Stimulated activated naive CD8-positive, alpha-beta T cell treated with anti-CD3 and anti-CD28 coated beads, Interleukin-15, Interleukin-2, amounts not matched to agents 100 U/mL and 50 U/mL, for 24 hours (primary cell): ENCODE data around the gene BNIP5.
"Not testable (repeated sequence)": the region's sequence is repeated elsewhere in the genome, so short reads cannot be mapped to it uniquely, and the experiment has no call there.

Source experiments
- ATAC-seq: fragments of 150-1000 bp; cut with Tn5 transposase; one replicate; pipeline ENCODE4 v1.10.0; 2021
- DNase-seq: peaks from one replicate; pipeline ENCODE4 v3.0.0; 2021

The BNIP5 gene

DNA sequence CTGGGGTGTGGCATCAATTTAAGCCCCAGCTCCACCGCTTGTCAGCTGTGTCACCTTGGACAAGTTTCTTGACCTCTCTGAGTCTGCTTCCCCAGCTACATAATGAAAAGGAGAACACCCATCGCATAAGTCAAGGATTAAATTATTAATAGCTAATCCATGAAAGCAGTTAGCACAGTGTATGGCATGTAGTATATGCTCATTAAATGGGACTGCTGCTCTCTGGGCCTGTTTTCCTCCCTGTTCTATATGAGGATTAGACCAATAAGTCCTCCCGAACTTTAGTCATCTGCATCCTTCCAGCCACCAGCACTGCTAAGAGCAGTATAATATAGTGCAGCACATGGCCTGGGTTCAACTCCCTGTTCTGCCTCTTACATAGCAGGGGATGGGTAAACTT is 31.1 kb upstream of the BNIP5 start:
- DNase-seq (no peak), ATAC-seq (no peak)

- ATAC-seq (no peak), DNase-seq (peak; percentile 24)
These were observed 28.2 kb upstream of the BNIP5 start for GRCh38 chr6:36364669-36365479.

DNA sequence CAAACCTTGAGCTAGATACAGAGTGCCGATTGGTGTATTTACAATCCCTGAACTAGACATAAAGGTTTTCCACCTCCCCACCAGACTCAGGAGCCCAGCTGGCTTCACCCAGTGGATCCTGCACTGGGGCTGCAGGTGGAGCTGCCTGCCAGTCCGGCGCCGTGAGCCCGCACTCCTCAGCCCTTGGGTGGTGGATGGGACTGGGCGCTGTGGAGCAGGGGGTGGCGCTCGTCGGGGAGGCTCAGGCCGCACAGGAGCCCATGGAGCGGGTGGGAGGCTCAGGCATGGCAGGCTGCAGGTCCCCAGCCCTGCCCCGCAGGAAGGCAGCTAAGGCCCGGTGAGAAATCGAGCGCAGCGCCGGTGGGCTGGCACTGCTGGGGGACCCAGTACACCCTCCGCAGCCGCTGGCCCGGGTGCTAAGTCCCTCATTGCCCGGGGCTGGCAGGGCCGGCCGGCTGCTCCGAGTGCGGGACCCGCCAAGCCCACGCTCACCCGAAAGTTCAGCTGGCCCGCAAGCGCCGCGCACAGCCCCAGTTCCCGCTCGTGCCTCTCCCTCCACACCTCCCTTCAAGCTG is 27.5 kb upstream of the BNIP5 start:
- not testable (repeated sequence) for DNase-seq, ATAC-seq

DNA sequence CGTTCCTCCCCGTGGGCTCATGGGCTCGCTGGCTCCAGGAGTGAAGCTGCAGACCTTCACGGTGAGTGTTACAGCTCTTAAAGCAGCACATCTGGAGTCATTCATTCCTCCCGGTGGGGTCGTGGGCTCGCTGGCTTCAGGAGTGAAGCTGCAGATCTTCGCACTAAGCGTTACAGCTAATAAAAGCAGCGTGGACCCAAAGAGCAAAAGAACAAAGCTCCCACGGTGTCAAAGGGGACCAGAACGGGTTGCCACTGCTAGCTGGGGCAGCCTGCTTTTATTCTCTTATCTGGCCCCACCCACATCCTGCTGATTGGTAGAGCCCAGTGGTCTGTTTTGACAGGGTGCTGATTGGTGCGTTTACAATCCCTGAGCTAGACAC is 26.7 kb upstream of the BNIP5 start:
- not testable (repeated sequence) for DNase-seq, ATAC-seq

GRCh38 chr6:36362551-36363370 is 26.1 kb upstream of the BNIP5 start:
- no peak for ATAC-seq
- DNase-seq, result no peak

DNA sequence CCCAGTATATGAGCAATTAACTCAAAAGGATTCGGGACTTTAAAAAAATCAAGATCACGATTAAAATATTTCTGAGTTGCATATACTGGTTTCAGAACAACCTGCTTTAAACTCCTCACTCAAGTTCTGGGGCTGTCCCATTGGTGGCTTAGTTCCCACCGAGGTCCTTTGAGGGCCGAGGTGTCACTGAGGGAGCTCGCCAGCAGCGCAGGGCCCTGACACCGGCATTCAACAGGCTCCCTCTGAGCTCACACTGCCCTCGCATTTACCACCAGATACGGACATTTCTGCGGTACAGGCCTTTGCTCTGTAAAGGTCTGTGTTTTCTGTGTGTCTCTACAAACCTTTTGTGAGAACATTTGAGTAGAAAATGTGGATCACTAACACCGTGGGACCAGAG is 24.4 kb upstream of the BNIP5 start:
- ATAC-seq, result no peak

DNA sequence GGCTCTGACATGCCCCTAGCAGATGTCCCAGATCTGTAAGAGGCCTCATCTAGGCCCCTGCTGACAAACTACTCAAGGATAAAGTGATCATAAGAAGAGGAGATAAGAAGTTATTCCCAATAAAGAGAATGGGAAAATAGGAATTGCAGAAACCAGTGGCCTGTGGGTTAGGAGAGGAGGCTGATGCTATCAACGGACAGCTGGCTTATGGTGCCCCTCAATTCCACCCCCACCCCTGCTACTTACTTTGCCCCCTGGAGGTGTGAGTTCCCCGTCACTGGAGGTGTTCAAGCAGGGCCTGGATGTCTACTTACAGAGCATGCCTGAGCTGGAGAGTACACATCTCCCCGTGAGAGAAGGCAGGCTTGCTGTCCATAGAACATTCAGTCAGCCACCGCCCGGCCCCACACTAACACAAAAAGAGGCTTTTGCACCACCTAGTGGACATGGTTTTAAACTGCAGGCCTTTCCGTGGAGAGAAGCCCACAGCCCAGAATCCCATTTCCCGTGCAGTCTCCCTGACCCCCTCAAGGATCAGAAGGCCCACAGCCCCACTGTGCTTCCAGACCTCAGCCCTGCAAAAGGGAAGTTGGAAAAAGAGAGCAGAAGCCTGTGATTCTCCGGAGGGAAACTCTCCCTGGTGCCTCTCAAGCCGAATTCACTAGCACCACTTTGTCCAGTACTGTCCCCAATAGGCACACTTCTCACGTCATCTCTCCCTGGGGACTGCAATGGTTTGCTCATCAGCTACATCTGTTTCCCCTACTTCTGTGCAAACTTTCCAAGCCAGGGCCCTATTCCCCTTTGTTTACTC is 23.8 kb upstream of the BNIP5 start:
- peak; percentile 71 for ATAC-seq
- DNase-seq, result peak; percentile 64

More for the DNA sequence above, 24.4 kb upstream of the BNIP5 start:
- no peak for DNase-seq

- DNase-seq (no peak), ATAC-seq (no peak)
These were observed 21.7 kb upstream of the BNIP5 start for GRCh38 chr6:36358226-36358915.

DNA sequence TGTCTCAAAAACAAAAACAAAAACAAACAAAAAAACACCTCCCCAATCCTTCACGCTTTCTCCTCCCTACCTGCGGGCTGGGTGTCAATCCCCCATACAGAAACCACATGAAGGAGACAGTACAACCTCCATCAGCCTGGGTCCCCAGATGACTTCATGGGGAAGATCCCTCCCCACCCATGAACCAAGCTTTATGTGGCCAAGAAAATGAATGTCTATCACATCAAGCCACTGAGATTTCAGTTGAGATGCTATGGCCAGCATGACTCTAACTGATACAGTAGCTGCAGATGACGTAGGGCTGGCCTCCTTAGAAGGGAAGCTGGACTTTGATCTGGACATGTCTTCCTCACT is 21.2 kb upstream of the BNIP5 start:
- DNase-seq, result peak; percentile 11
- peak; percentile 66 for ATAC-seq

GRCh38 chr6:36355819-36356218 is 19.1 kb upstream of the BNIP5 start:
- DNase-seq, result no peak
- no peak for ATAC-seq

DNA sequence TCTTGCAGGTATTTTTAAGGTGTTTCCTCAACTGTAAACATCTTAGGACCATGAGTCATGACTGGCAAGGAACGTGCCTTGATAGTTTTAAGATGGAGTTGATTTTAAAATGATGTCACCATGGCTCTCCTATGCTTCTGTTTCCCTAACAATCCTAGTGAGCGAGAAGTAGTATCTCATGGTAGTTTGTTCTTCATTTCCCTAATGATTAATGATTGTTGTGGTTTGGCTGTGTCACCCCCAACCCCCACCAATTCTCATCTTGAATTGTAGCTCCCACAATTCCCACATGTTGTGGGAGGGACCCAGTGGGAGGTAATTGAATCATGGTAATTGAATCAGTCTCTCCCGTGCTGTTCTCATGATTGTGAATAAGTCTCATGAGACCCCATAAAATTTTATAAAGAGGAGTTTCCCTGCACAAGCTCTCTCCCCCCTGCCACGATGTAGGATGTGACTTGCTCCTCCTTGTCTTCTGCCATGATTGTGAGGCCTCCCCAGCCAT is 16.8 kb upstream of the BNIP5 start:
- ATAC-seq (no peak), DNase-seq (no peak)

DNA sequence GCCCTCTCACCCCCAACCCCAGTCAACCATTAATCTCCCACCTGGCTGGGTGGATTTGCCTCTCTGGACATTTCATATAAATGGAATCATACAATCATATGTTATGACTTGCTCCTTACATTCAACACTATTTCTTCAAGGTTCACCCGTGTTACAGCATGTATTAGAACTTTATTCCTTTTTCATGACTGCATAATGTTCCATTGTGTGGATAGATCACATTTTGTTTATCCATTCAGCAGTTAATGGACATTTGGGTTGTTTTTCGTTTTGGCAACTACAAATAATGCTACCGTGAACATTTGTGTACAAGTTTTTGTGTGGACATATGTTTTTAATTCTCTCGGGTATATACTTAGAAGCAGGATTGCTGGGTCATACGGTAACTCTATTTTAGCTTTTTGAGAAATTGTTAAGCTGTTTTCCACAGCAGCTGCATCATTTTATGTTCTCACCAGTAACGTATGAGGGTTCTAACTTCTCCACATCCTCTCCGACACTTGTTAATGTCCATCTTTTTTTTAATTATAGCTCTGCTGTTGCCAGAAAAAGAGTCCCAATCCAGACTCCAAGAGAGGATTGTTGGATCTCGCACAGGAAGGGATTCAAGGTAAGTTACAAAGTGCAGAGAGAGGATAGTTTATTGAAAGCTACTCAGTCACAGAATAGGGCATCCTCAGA is 15.9 kb upstream of the BNIP5 start:
- no peak for DNase-seq
- no peak for ATAC-seq

DNA sequence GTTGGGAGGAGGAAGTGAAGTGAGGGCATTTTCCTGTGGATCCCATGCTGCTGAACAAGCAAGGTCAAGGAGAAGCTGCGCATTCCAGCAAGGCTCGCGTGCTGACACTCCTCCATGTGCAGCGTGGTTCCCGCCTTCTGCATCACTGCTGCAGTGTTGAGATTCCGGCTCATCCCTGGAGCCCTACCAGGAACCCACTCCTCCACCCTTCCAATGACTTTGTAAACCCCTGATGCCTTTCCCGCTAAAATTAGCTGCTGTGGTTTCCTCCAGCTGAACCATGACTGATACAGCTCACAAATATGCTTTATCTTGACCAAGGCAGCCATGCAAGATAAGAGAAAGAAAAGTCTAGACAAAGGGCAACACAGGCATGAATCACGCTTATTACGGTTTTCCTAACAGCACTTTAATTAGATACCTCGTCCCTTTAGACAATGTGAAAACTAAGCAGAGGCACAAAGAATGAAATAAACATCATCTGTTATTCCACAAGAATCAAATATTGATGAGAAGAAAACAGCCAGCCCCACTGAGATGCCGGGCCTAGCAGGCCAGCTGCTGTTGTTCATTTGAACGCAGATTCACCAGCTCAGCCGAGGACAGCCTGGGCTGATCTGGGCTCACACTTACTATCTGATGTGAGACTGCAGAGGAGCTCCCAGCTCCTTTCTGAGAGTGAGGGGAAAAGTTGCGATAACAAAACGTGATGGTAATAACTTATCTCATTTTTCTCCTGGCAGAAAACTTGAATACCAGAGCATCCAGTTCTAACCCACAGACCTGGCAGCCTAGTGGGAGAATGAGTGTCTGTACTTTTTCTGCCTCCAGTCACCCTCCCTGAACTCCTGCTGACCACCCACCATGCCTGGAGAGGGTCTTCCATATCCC is 14.2 kb upstream of the BNIP5 start:
- ATAC-seq (no peak), DNase-seq (no peak)

DNA sequence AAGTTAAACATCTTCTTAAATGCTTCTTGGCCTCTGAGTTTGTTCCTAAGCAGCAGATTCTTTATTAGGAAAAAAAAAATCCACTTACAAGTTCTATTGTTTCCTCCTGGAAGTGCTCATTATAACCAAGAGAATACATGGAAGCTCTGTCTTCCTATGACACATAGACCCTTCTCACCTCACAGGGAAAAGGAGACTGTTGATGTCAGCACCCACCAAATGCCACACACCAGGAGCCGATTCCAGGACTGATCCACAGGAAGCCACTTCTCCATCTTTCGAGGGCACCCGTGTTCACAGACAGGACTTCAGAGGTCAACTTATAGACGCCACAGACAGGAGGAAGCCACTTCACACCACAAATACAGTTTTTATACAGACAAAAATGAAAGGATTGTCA is 13.4 kb upstream of the BNIP5 start:
- ATAC-seq, result no peak

DNA sequence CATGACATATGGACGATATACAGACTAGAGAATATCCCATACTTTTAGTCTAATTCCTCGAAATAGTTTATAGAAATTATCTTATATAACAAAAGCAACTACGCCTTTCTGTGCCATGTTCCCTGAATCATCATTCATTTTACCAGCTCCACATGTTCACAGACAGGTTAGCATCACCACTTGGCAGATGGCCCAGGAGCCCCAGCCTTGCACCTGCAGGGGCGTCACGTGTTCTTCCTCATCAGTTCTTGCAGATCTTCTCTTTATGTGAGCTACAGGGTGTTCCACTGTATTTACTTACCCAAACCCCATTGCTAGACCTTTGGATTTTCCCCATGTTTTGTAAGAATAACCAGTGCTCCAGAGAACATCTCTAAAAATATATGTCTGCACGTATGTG is 12.6 kb upstream of the BNIP5 start:
- ATAC-seq (no peak), DNase-seq (no peak)

More for the DNA sequence above, 13.4 kb upstream of the BNIP5 start:
- DNase-seq, result no peak

- ATAC-seq (no peak), DNase-seq (no peak)
These were observed 10.9 kb upstream of the BNIP5 start for GRCh38 chr6:36347621-36348020.

DNA sequence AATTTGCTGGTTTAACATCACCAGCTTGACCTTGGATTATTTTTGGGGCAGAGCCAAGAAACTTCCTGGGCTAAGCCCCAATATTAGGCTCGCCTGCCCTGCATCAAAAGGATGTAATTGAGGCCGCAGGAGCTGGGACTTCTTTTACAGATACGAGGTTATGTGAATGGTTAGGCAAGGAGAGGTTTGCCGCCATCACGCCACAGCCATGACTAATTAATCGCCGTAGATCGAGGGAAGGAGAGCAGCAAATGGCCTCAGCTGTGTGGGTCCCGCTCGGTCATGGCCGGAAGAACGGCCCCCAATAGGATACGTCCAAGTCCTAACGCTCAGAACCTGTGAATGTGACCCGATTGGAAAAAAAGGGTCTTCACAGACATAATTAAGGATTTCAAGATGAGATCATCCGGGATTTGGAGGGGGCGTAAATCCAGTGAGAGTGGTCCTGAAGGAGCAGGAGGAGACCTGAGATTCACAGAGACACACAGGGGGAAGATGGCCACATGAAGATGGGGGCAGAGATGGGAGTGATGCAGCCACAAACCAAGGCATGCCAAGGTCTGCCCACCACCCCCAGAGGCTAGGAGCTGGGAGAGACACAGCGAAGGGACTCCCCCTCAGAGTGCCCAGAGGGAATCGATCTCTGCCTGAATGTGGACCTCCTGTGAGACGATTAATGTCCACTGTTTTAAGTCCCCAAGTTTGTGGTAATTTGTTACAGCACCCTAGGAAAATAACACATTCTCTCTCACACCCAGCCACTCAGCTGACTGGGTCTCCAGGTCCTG is 10.0 kb upstream of the BNIP5 start:
- DNase-seq (no peak), ATAC-seq (no peak)

DNA sequence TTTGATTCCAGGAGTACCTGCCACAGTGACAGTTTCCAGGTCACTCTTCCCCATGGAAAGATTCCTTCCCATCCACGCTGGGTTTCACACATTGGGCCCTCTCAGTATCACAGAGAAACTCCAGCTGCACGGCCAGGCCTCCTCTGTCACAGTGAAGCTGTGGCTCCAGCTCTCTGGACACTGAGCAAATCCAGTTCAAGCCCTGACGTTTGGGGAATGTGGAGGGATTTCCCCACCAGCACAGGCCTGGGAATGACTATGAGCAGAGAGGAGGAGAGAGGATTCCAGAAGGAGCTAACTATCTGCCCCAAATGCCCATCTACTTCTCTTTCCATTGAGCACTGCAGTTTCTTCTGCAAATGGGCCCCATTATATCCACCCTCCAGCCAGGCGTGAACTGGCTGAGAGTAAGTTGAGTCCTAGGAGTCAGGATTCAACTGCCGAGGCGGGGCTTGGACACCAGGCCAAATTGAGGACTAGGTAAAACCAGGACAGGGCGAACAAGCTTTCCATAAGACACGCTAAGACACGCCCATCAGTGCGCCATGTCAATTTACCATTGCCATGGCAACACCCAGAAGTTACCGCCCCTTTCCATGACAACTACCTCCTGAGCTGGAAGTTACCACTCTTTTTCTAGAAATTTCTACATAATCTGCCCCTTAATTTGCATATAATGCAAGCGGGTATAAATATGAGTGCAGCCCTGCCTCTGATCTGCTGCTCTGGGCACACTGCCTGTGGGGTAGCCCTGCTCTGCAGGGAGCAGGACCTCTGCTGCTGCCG is 9.2 kb upstream of the BNIP5 start:
- ATAC-seq (no peak), DNase-seq (no peak)
